PC-3 (cell line): Measurements from ENCODE around the gene SEPTIN3. TPM values are rescaled to one million over a fixed set of nuclear protein-coding genes. Genes with fewer than 3 reads are reported as not detected.

Source experiments
- ATAC-seq: fragments of 200-7000 bp; cut with Tn5 transposase; 2 replicates; pipeline ENCODE4 v1.9.1; 2020; ENCODE audit warnings: mild to moderate bottlenecking, moderate library complexity
- BruUV-seq: library from RNA; stranded (reverse); fragments of 400-500 nt; replicated peaks from 2 replicates; lab custom pipeline; 2021; lab: Mats Ljungman, UMichigan
- CTCF ChIA-PET: fragments of 300-600 bp; sonication (Branson Sonifier 250); formaldehyde crosslinking; loops from one replicate; lab custom pipeline; 2022; ENCODE audit warnings: antibody characterized with exemption; lab: Charles Lee
- POLR2A ChIA-PET: fragments of 300-600 bp; sonication (Branson Sonifier 250); formaldehyde crosslinking; loops from one replicate; lab custom pipeline; 2022; ENCODE audit warnings: antibody characterized with exemption; ENCODE audit not compliant: unreplicated experiment; lab: Charles Lee
- DNase-seq: peaks from one replicate; pipeline ENCODE4 v3.0.0-alpha.2; 2015
- H2AFZ ChIP-seq: fragments of 300-600 bp; sonication (generic); 2 replicates; pipeline ENCODE4 v1.6.0; 2016; ENCODE audit warnings: antibody characterized with exemption, low read length
- H3F3A ChIP-seq: fragments of 300-600 bp; sonication (generic); one replicate; pipeline ENCODE4 v1.6.0; 2017; ENCODE audit warnings: antibody characterized with exemption, low read length, control low read depth, mild to moderate bottlenecking; ENCODE audit not compliant: unreplicated experiment
- H3K27ac ChIP-seq: fragments of 300-600 bp; sonication (generic); 2 replicates; pipeline ENCODE4 v1.5.1; 2016; ENCODE audit warnings: mild to moderate bottlenecking, low read length
- H3K27me3 ChIP-seq: fragments of 300-600 bp; sonication (generic); 2 replicates; pipeline ENCODE4 v1.6.1; 2016; ENCODE audit warnings: low read length, mixed read lengths
- H3K36me3 ChIP-seq: fragments of 300-600 bp; sonication (generic); 2 replicates; pipeline ENCODE4 v1.6.1; 2016; ENCODE audit warnings: low read depth, mixed run types, low read length, mixed read lengths
- H3K4me1 ChIP-seq: fragments of 300-600 bp; sonication (generic); 2 replicates; pipeline ENCODE4 v1.5.1; 2016; ENCODE audit warnings: low read length; ENCODE audit not compliant: insufficient read depth
- H3K4me2 ChIP-seq: fragments of 300-600 bp; sonication (generic); 2 replicates; pipeline ENCODE4 v1.6.0; 2016; ENCODE audit warnings: low read length
- H3K4me3 ChIP-seq: fragments of 300-600 bp; sonication (generic); 2 replicates; pipeline ENCODE4 v1.5.1; 2016; ENCODE audit warnings: mild to moderate bottlenecking, low read length, mixed read lengths
- H3K79me2 ChIP-seq: fragments of 300-600 bp; sonication (generic); 2 replicates; pipeline ENCODE4 v1.6.1; 2017; ENCODE audit warnings: low read length, mixed read lengths
- H3K9ac ChIP-seq: fragments of 300-600 bp; sonication (generic); 2 replicates; pipeline ENCODE4 v1.6.0; 2016; ENCODE audit warnings: mild to moderate bottlenecking, low read length
- H3K9me2 ChIP-seq: fragments of 300-600 bp; sonication (generic); replicated peaks from 2 replicates; pipeline ENCODE4 v1.6.1; 2016; ENCODE audit warnings: mixed run types, low read length, mixed read lengths
- H3K9me3 ChIP-seq: fragments of 300-600 bp; sonication (generic); 2 replicates; pipeline ENCODE4 v1.6.1; 2016; ENCODE audit warnings: low read length, mixed read lengths
- H4K20me1 ChIP-seq: fragments of 300-600 bp; sonication (generic); 2 replicates; pipeline ENCODE4 v1.6.1; 2016; ENCODE audit warnings: low read length, mixed read lengths
- EZH2 ChIP-seq: fragments of 300-600 bp; sonication (generic); IDR thresholded peaks from one replicate; pipeline ENCODE4 v1.6.1; 2017; ENCODE audit warnings: antibody characterized with exemption, mild to moderate bottlenecking, low read length; ENCODE audit not compliant: unreplicated experiment
- EZH2phosphoT487 ChIP-seq: fragments of 300-600 bp; sonication (generic); IDR thresholded peaks from 2 replicates; pipeline ENCODE4 v1.6.1; 2018; ENCODE audit warnings: mild to moderate bottlenecking, antibody characterized with exemption, low read length, borderline replicate concordance
- intact Hi-C: fragments of 100-400 bp; cut with micrococcal nuclease; formaldehyde crosslinking; loops from 2 replicates; pipeline ENCODE4 v1.9.0; 2023
- total RNA-seq: library from RNA; depleted of rRNA; stranded (reverse); fragments of >200 nt; gene quantifications from 2 replicates; pipeline ENCODE4 v1.2.3, GENCODE V29; 2014
- TF ChIP-seq, protein P1 (sequence below): fragments of 300-600 bp; sonication (generic); conservative IDR thresholded peaks from 2 replicates; pipeline ENCODE4 v1.5.1; 2017; ENCODE audit warnings: antibody characterized with exemption, low read depth, mild to moderate bottlenecking, low read length

Gene SEPTIN3
- total RNA-seq, 1 experiment from 2014 or later: 1.2 TPM

DNA sequence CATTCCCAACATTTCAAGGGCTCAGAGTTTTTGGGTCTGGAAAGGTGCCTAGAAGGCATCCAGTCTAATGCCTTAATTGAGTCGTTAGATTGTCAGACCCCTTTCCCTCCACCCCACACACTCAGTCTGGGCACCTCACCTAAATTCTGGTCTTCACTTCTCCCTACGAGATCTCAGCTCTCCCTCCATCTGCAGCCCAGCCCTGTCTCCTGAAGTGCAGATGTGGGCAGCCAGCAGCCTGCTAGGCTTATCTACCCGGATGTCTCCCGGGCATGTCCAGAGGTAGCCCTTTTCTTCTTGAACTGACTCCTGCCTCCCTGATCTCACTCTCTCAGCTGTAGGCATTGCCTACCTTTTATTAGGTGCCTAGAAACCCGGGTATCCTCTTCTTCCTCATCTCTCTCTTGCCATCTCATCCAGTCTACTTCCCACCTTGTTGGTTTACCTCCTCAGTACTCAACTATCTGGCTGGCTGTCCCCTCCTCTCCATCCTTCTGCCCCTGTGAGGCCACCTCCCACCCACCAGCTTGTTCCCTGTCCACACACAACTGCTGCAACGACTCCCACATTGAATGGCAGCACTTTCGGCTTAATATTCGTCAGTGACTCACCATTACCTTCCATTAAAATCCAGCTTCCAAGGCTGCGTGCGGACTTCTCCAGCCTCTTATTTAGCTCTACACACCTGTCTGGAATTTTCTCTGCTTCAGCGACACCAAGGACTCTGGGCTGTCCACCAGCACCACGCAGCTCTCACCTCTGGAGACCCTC lies 6.2 kb downstream of the SEPTIN3 start:
- ChIA-PET POLR2A (interaction anchor here (0.5 kb wide), 1 partner anchor 197 kb away, joined by 3 read pairs; no protein-coding TSS in a partner anchor), CTCF (interaction anchor here (0.8 kb wide), 1 partner anchor 9 kb away, joined by 3 read pairs; no protein-coding TSS in a partner anchor)
- intact Hi-C loops: no loop called here
- no peaks in the 10 kb centered on the region for H3K79me2 ChIP-seq
- no peaks in the 10 kb centered on the region for H3K4me1 ChIP-seq
- H3K4me3 ChIP-seq: no peak overlapping the region
- H3K9me3 ChIP-seq: no peaks in the 10 kb centered on the region
- H3K4me2 ChIP-seq: no peak overlapping the region
- no peaks in the 10 kb centered on the region for H3F3A ChIP-seq
- ATAC-seq (no peak), DNase-seq (no peak)
- H2AFZ ChIP-seq: no peak overlapping the region
- H3K27ac ChIP-seq: no peak overlapping the region
- BruUV-seq: no TSS peak
- no peaks in the 10 kb centered on the region for H4K20me1 ChIP-seq
- no peak overlapping the region for H3K9ac ChIP-seq
- H3K9me2 ChIP-seq: no peaks in the 10 kb centered on the region
- peaks cover 16% of the 10 kb centered on the region for H3K27me3 ChIP-seq
- no peaks in the 10 kb centered on the region for H3K36me3 ChIP-seq
- TF ChIP-seq EZH2phosphoT487: no peak
- no peak for TF ChIP-seq EZH2
- TF ChIP-seq, protein P1, sequence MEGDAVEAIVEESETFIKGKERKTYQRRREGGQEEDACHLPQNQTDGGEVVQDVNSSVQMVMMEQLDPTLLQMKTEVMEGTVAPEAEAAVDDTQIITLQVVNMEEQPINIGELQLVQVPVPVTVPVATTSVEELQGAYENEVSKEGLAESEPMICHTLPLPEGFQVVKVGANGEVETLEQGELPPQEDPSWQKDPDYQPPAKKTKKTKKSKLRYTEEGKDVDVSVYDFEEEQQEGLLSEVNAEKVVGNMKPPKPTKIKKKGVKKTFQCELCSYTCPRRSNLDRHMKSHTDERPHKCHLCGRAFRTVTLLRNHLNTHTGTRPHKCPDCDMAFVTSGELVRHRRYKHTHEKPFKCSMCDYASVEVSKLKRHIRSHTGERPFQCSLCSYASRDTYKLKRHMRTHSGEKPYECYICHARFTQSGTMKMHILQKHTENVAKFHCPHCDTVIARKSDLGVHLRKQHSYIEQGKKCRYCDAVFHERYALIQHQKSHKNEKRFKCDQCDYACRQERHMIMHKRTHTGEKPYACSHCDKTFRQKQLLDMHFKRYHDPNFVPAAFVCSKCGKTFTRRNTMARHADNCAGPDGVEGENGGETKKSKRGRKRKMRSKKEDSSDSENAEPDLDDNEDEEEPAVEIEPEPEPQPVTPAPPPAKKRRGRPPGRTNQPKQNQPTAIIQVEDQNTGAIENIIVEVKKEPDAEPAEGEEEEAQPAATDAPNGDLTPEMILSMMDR: no peak

DNA sequence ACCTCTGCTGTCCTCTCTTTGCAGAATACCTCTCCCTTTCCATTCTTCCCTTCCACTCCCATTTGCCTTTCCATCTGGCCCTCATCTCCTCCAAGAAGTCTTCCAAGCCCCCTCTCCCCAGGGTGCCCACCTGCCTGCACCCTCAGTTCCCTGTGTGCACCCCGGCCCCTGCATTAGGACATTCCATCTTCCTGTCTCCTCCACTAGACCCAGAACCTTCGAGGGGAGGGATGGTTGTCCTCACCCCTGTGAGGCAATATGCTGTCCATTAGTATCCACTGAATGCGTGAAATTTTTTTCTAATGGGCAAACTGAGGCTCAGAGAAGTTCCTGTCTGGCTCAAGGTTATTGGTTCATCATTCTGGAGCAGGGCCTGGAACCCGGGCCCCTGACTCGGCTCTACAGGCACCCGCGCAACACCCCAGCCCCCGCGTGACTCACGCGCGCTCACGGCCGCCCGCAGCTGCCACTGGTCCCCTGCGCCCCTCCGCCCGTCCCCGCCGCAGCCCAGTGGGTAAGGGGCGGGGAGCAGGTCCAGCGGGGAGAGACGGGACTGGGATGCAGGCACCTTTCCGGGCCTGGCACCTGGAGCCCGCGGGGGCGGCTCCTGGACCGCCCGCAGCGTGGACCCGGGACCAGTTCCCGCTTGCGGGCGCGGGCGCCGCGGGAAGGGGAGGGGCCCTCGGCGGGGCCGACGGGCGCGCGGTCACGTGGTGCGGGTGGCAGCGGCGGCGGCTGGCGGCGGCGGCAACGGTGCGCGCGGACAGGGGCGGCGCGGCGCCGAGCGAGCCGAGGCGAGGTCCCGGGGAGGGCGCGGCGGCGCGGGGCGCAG lies 7.0 kb downstream of the SEPTIN3 start:
- ATAC-seq: peak; percentile 46
- Histone ChIP-seq H3K27ac (no peak overlapping the region), H2AFZ (peak overlapping the region; percentile 42; the same call in 1 of the 2 replicates), H3K27me3 (peaks cover 16% of the 10 kb centered on the region), H3K4me1 (no peaks in the 10 kb centered on the region), H3K4me3 (peak overlapping the region; percentile 56; the same call in 1 of the 2 replicates), H3K4me2 (peak overlapping the region; percentile 75), H4K20me1 (no peaks in the 10 kb centered on the region), H3K9me2 (no peaks in the 10 kb centered on the region), H3K9me3 (no peaks in the 10 kb centered on the region), H3F3A (no peaks in the 10 kb centered on the region), H3K9ac (no peak overlapping the region), H3K36me3 (no peaks in the 10 kb centered on the region), H3K79me2 (no peaks in the 10 kb centered on the region)
- no peak for DNase-seq
- ChIA-PET POLR2A (no interaction called here), CTCF (interaction anchor here (0.8 kb wide), 1 partner anchor 9 kb away, joined by 3 read pairs; no protein-coding TSS in a partner anchor)
- TF ChIP-seq EZH2: no peak
- no peak for TF ChIP-seq EZH2phosphoT487
- TF ChIP-seq, protein P1: no peak
- intact Hi-C loops: no loop called here
- BruUV-seq: no TSS peak
